ENCODE data around the gene GCNT4.

GCNT4 gene

GRCh38 chr5:75010838-75011237 is 41.5 kb downstream of the GCNT4 start:
- no peak for DNase-seq

- DNase-seq, result no peak
Observed at GRCh38 chr5:75009556-75010345, 42.6 kb downstream of the GCNT4 start.

- DNase-seq, result no peak
Observed at GRCh38 chr5:75006865-75007822, 45.2 kb downstream of the GCNT4 start.

GRCh38 chr5:75005561-75005960 is 46.8 kb downstream of the GCNT4 start:
- no peak for DNase-seq
